K562 (cell line): ENCODE results near the gene ZFP3. TPM values are rescaled to one million over a fixed set of nuclear protein-coding genes. Genes with fewer than 3 reads are reported as not detected.

Source experiments
- CBFB ChIP-seq: sonication (generic); formaldehyde crosslinking; IDR thresholded peaks from 2 replicates; pipeline ENCODE4 v1.4.0; 2020; ENCODE audit warnings: mild to moderate bottlenecking, missing genetic modification reagents
- ELF1 ChIP-seq: fragments of 200-800 bp; sonication (Bioruptor generic); IDR thresholded peaks from 2 replicates; pipeline ENCODE4 v1.6.1; 2016; ENCODE audit warnings: missing genetic modification characterization, missing compliant biosample characterization
- ESRRA ChIP-seq: fragments of 450-650 bp; IDR thresholded peaks from 2 replicates; pipeline ENCODE4 v1.6.1; 2014; ENCODE audit warnings: low read depth, mild to moderate bottlenecking, moderate library complexity, borderline replicate concordance
- FOXP1 ChIP-seq: sonication (generic); formaldehyde crosslinking; IDR thresholded peaks from 2 replicates; pipeline ENCODE4 v1.8.0; 2022; ENCODE audit warnings: mild to moderate bottlenecking, missing genetic modification reagents
- GATA2 ChIP-seq: sonication (generic); formaldehyde crosslinking; IDR thresholded peaks from 2 replicates; pipeline ENCODE4 v1.4.0; 2020; ENCODE audit warnings: mild to moderate bottlenecking, missing genetic modification reagents
- HMGN3 ChIP-seq: IDR thresholded peaks from 2 replicates; pipeline ENCODE4 v1.6.1; 2011; ENCODE audit warnings: borderline replicate concordance, low read depth, mild to moderate bottlenecking, mixed read lengths, low read length; ENCODE audit not compliant: insufficient read length; ENCODE audit errors: extremely low read depth
- KAT2B ChIP-seq: IDR thresholded peaks from one replicate; pipeline ENCODE4 v1.6.1; 2012; ENCODE audit warnings: low read depth, mild to moderate bottlenecking, control low read depth, inconsistent platforms, low read length, moderate library complexity
- MEF2D ChIP-seq: conservative IDR thresholded peaks from 2 replicates; pipeline ENCODE4 v1.6.1; 2016; ENCODE audit warnings: low read depth, missing genetic modification characterization, missing compliant biosample characterization
- MTA1 ChIP-seq: fragments of 450-650 bp; IDR thresholded peaks from 2 replicates; pipeline ENCODE4 v1.6.1; 2017; ENCODE audit warnings: borderline replicate concordance
- MYC ChIP-seq, 2 experiments: fragments of 250-450 bp in 1 of 2; sonication (Bioruptor Pico) in 1 of 2; IDR thresholded peaks; 2 replicates each; pipeline versions ENCODE4 v1.5.1 to v1.6.1; 2012 to 2021; ENCODE audit warnings: low read depth in 2 of 2, borderline replicate concordance in 1 of 2, improper control_type of control experiment in 1 of 2, low read length in 1 of 2, mild to moderate bottlenecking in 1 of 2, moderate library complexity in 1 of 2
- NFE2L1 ChIP-seq: fragments of 450-650 bp; IDR thresholded peaks from 2 replicates; pipeline ENCODE4 v1.6.1; 2016; ENCODE audit warnings: missing genetic modification characterization, low read depth, mild to moderate bottlenecking, missing compliant biosample characterization, moderate library complexity, borderline replicate concordance
- RBFOX2 ChIP-seq: fragments of 200-400 bp; formaldehyde crosslinking; IDR thresholded peaks from 2 replicates; pipeline ENCODE4 v1.6.1; 2017; ENCODE audit warnings: low read depth, mild to moderate bottlenecking, low read length, moderate library complexity
- SNRNP70 ChIP-seq: fragments of 200-400 bp; formaldehyde crosslinking; optimal IDR thresholded peaks from 2 replicates; pipeline ENCODE3; 2017; ENCODE audit warnings: low read depth, low read length
- TAF7 ChIP-seq: fragments of 450-650 bp; IDR thresholded peaks from 2 replicates; pipeline ENCODE4 v1.6.1; 2016; ENCODE audit warnings: missing genetic modification characterization, missing compliant biosample characterization
- TSC22D4 ChIP-seq: fragments of 450-650 bp; IDR thresholded peaks from 2 replicates; pipeline ENCODE4 v1.6.1; 2016; ENCODE audit warnings: missing genetic modification characterization, missing biosample characterization, control low read depth
- polyA plus RNA-seq, 8 experiments: library from polyadenylated mRNA; depleted of rRNA in 4 of 8; stranded (reverse) in 5 of 8; unstranded in 3 of 8; fragments of >200 nt; fragmentation: Nextera tagmentation in 2 of 8; fragmentation: Illumina TruSeq in 1 of 8; extraction: Ambion mirVana in 2 of 8; extraction: Trizol in 1 of 8; gene quantifications; 2 replicates each; pipeline versions ENCODE4 v1.2.1 to v1.2.3, GENCODE V29; 2011 to 2014; ENCODE audit warnings: inconsistent platforms in 1 of 8, missing spikeins in 1 of 8
- total RNA-seq, 7 experiments: library from RNA; depleted of rRNA in 6 of 7; stranded (reverse); fragments of >200 nt in 6 of 7; fragmentation: Illumina TruSeq in 2 of 7; extraction: Trizol in 2 of 7; gene quantifications; 2 replicates each; pipeline versions ENCODE4 v1.2.1 to v1.2.3, GENCODE V29; 2011 to 2021; ENCODE audit warnings: low replicate concordance in 1 of 7
- TF ChIP-seq, protein P1 (sequence below): fragments of 450-650 bp; IDR thresholded peaks from 2 replicates; pipeline ENCODE4 v1.6.1; 2017; ENCODE audit warnings: antibody characterized with exemption, mild to moderate bottlenecking
- TF ChIP-seq, protein P2 (sequence below): fragments of 450-650 bp; IDR thresholded peaks from 2 replicates; pipeline ENCODE4 v1.6.1; 2016
- TF ChIP-seq, protein P3 (sequence below): fragments of 250-450 bp; sonication (Bioruptor Pico); IDR thresholded peaks from 2 replicates; pipeline ENCODE4 v1.4.0; 2020; ENCODE audit warnings: mild to moderate bottlenecking, moderate library complexity
- TF ChIP-seq, protein P4 (sequence below): conservative IDR thresholded peaks from 2 replicates; pipeline ENCODE4 v1.6.1; 2011; ENCODE audit warnings: low read depth, mild to moderate bottlenecking, low read length; ENCODE audit not compliant: control insufficient read depth

The ZFP3 gene
- total and polyA plus RNA-seq, 9 of the 15 experiments (the other 6 are each of a cell fraction or from before 2014, with no cell fraction given), result 0.04 TPM; not detected in 8

DNA sequence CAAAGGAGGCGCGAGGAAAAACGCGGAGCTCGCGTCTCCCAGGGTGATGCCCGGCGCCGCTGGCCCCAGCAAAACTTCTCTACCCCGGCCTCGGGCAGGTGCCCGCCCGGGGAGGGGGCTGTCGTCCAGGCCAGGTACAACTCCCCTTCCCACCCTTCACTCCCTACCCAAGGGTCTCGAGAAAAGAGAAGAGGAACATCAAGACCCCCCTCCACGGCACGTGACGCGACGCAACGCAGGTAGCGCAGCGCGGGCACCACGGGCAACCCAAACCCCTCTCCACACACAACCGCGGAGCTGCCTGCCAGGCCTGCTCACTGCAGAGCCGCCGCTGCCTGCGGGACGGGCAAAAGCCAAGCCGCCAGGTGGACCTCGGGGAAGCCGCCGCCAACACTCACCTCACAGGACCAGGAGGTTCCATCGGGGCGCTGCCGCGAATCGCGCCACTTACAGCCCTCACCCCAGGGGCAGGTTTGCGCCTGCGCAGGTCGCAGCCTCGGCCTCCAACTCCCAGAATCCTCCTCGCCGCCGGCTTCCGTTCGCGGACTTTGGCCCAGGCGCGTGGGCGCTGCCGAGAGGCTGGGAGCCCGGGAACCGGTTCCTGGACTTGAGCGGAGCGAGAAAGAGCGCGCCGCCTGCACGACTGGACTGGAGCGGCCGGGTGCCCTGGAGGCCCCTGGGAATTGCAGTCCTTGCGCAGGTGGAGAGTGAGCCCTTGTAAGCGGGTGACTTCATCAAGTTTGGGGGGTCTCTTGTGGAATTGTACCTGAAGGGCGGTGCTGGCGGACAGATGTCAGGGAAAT lies 33.3 kb downstream of the ZFP3 start, which contains the start of gene ZNF232 (continued):
- TF ChIP-seq, protein P1, sequence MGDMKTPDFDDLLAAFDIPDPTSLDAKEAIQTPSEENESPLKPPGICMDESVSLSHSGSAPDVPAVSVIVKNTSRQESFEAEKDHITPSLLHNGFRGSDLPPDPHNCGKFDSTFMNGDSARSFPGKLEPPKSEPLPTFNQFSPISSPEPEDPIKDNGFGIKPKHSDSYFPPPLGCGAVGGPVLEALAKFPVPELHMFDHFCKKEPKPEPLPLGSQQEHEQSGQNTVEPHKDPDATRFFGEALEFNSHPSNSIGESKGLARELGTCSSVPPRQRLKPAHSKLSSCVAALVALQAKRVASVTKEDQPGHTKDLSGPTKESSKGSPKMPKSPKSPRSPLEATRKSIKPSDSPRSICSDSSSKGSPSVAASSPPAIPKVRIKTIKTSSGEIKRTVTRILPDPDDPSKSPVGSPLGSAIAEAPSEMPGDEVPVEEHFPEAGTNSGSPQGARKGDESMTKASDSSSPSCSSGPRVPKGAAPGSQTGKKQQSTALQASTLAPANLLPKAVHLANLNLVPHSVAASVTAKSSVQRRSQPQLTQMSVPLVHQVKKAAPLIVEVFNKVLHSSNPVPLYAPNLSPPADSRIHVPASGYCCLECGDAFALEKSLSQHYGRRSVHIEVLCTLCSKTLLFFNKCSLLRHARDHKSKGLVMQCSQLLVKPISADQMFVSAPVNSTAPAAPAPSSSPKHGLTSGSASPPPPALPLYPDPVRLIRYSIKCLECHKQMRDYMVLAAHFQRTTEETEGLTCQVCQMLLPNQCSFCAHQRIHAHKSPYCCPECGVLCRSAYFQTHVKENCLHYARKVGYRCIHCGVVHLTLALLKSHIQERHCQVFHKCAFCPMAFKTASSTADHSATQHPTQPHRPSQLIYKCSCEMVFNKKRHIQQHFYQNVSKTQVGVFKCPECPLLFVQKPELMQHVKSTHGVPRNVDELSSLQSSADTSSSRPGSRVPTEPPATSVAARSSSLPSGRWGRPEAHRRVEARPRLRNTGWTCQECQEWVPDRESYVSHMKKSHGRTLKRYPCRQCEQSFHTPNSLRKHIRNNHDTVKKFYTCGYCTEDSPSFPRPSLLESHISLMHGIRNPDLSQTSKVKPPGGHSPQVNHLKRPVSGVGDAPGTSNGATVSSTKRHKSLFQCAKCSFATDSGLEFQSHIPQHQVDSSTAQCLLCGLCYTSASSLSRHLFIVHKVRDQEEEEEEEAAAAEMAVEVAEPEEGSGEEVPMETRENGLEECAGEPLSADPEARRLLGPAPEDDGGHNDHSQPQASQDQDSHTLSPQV, result no peak
- TF ChIP-seq SNRNP70, result no peak
- TF ChIP-seq, protein P2, sequence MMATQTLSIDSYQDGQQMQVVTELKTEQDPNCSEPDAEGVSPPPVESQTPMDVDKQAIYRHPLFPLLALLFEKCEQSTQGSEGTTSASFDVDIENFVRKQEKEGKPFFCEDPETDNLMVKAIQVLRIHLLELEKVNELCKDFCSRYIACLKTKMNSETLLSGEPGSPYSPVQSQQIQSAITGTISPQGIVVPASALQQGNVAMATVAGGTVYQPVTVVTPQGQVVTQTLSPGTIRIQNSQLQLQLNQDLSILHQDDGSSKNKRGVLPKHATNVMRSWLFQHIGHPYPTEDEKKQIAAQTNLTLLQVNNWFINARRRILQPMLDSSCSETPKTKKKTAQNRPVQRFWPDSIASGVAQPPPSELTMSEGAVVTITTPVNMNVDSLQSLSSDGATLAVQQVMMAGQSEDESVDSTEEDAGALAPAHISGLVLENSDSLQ, result no peak
- TF ChIP-seq FOXP1 (CRISPR knock-in tag), result 0 out of 2 replicates have a peak, but pooled peaks have one; percentile 63
- TF ChIP-seq GATA2, result no peak
- no peak for TF ChIP-seq CBFB
- no peak for TF ChIP-seq TAF7 (tag)
- no peak for TF ChIP-seq KAT2B
- TF ChIP-seq ESRRA, result 0 out of 2 replicates have a peak, but pooled peaks have one; percentile 9
- TF ChIP-seq TSC22D4, result no peak
- TF ChIP-seq HMGN3, result peak; percentile 56
- TF ChIP-seq ELF1 (tag), result peak; percentile 73
- TF ChIP-seq, protein P3, sequence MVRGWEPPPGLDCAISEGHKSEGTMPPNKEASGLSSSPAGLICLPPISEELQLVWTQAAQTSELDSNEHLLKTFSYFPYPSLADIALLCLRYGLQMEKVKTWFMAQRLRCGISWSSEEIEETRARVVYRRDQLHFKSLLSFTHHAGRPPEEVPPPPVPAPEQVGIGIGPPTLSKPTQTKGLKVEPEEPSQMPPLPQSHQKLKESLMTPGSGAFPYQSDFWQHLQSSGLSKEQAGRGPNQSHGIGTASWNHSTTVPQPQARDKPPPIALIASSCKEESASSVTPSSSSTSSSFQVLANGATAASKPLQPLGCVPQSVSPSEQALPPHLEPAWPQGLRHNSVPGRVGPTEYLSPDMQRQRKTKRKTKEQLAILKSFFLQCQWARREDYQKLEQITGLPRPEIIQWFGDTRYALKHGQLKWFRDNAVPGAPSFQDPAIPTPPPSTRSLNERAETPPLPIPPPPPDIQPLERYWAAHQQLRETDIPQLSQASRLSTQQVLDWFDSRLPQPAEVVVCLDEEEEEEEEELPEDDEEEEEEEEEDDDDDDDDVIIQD (CRISPR knock-in tag), result no peak
- 0 out of 2 replicates have a peak, but pooled peaks have one; percentile 45 for TF ChIP-seq MTA1
- TF ChIP-seq MYC (IDR thresholded peaks at IDR 0.05; ENCODE audit: low read depth, low read length), result peak; percentile 84
- TF ChIP-seq MYC (CRISPR knock-in tag; IDR thresholded peaks at IDR 0.05; ENCODE audit: borderline replicate concordance, low read depth), result no peak
- no peak for TF ChIP-seq MEF2D (tag)
- TF ChIP-seq, protein P4, sequence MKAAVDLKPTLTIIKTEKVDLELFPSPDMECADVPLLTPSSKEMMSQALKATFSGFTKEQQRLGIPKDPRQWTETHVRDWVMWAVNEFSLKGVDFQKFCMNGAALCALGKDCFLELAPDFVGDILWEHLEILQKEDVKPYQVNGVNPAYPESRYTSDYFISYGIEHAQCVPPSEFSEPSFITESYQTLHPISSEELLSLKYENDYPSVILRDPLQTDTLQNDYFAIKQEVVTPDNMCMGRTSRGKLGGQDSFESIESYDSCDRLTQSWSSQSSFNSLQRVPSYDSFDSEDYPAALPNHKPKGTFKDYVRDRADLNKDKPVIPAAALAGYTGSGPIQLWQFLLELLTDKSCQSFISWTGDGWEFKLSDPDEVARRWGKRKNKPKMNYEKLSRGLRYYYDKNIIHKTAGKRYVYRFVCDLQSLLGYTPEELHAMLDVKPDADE, result peak; percentile 45; the same call in 1 of the 2 replicates
- peak; percentile 94 for TF ChIP-seq RBFOX2
- TF ChIP-seq NFE2L1 (tag), result no peak
